Measurements from ENCODE around the gene ZSCAN4. TPM values are rescaled to one million over a fixed set of nuclear protein-coding genes. Genes with fewer than 3 reads are reported as not detected.

The ZSCAN4 gene
- total and polyA plus RNA-seq, 8 donors, result 0.05 to 1.5 (median 0.76) TPM; not detected in 5

DNA sequence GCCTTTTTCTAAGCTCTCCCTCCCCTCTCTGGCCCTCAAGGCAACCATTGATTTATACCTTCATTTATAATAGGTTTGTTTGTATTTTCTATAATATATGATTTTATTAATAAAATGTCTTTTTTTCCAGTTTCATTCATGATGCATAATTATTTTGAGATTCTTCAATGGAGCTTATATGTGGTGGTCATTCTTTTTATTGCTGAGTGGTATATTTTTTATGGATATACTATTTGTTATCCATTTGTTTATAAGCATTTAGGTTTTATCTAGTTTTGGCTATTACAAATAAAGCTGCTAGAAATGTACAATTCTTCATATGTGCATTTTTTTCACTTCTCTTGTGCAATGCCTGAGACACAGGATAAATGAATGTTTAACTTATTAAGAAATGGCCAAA lies 25.0 kb upstream of the ZSCAN4 start:
- Histone ChIP-seq H3K36me3 (peaks cover 38 to 56% (median 47%) of the 10 kb centered on the region in 4 donors), H3K9me3 (peaks cover 46 to 97% (median 72%) of the 10 kb centered on the region in 4 donors), H3K27me3 (no peaks in the 10 kb centered on the region), H3K4me3 (no peak overlapping the region), H3K27ac (no peak overlapping the region), H3K4me1 (no peaks in the 10 kb centered on the region)
- intact Hi-C loops (cut with DNase I; ENCODE audit: low total_unique reads), result no loop called here
- TF ChIP-seq POLR2AphosphoS5 (IDR thresholded peaks at IDR 0.05) (no peak), EP300 (IDR thresholded peaks at IDR 0.05) (no peak), POLR2A (IDR thresholded peaks at IDR 0.05) (no peak)
- TF ChIP-seq, protein P1, sequence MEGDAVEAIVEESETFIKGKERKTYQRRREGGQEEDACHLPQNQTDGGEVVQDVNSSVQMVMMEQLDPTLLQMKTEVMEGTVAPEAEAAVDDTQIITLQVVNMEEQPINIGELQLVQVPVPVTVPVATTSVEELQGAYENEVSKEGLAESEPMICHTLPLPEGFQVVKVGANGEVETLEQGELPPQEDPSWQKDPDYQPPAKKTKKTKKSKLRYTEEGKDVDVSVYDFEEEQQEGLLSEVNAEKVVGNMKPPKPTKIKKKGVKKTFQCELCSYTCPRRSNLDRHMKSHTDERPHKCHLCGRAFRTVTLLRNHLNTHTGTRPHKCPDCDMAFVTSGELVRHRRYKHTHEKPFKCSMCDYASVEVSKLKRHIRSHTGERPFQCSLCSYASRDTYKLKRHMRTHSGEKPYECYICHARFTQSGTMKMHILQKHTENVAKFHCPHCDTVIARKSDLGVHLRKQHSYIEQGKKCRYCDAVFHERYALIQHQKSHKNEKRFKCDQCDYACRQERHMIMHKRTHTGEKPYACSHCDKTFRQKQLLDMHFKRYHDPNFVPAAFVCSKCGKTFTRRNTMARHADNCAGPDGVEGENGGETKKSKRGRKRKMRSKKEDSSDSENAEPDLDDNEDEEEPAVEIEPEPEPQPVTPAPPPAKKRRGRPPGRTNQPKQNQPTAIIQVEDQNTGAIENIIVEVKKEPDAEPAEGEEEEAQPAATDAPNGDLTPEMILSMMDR (IDR thresholded peaks at IDR 0.05), result no peak
- no peak for DNase-seq

DNA sequence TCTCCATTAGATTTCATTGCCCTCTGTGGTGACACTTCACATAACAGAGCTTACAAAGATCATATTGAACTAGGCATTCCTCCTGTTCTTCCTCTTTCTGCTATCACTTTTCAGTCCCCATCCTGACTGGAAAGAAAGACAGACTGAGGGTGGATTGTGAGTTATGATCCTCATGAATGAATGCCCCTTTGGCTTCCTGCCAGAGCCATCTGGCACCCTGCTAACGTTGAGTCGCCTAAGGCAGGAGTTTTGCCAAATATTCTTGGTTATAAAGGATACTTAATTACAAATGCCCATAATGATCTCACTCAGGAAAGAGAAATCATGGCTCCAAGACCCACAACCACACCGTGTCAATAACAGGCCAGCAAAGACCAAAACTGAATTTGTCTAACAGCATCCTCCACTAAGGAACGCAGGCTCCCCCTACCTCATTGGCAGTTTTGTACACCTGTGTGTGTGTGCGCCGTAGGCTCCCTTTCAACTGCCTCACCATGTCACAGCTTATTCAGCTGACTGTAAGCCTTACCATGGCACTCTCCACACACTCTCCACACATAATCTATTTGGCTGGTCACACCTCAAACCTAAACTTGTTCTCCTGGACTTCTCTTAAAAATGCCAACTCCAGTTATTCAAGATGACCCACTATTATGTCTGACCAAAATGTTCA lies 20.3 kb upstream of the ZSCAN4 start:
- H3K9me3 ChIP-seq, result peaks cover 14 to 96% (median 53%) of the 10 kb centered on the region in 4 donors
- no peak for TF ChIP-seq POLR2A (IDR thresholded peaks at IDR 0.05)
- no peak for TF ChIP-seq POLR2AphosphoS5 (IDR thresholded peaks at IDR 0.05)
- TF ChIP-seq, protein P1 (IDR thresholded peaks at IDR 0.05), result no peak
- no peak for TF ChIP-seq EP300 (IDR thresholded peaks at IDR 0.05)
- H3K4me1 ChIP-seq, result no peaks in the 10 kb centered on the region
- no peak for DNase-seq
- no peak overlapping the region for H3K4me3 ChIP-seq
- intact Hi-C loops (cut with DNase I; ENCODE audit: low total_unique reads), result no loop called here
- H3K36me3 ChIP-seq, result peaks cover 0 to 9% (median 0%) of the 10 kb centered on the region in 4 donors
- H3K27ac ChIP-seq, result no peak overlapping the region
- H3K27me3 ChIP-seq, result no peaks in the 10 kb centered on the region
- 61 to 75% (median 68%) methylated on average over 6 of the region's 6 CpGs for WGBS, 5 donors

DNA sequence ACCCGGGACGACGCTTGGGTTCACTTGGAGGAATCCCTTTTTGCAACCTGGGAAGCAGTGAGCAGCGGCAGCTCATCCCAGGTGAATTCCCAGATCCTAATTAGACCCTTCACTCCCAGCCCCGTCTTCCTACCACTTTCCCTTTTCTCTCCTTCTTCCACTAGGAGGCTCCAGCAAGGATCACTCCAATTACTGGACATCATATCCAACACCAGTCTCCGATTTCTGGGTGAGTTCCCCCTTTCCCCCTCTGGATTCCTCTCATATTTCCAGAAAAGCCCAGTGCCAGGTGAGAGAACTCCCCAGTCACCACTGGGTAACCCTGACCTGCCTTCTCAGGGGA lies 17.1 kb upstream of the ZSCAN4 start:
- TF ChIP-seq, protein P1 (IDR thresholded peaks at IDR 0.05), result no peak
- TF ChIP-seq POLR2AphosphoS5 (IDR thresholded peaks at IDR 0.05), result no peak
- no peak for TF ChIP-seq EP300 (IDR thresholded peaks at IDR 0.05)
- no peak for TF ChIP-seq POLR2A (IDR thresholded peaks at IDR 0.05)
- Histone ChIP-seq H3K36me3 (no peaks in the 10 kb centered on the region), H3K27me3 (peaks cover 0 to 6% (median 0%) of the 10 kb centered on the region in 3 donors), H3K4me3 (peak overlapping the region in 1 of 4 donors; percentile 16), H3K9me3 (peaks cover 3 to 93% (median 54%) of the 10 kb centered on the region in 4 donors), H3K27ac (peak overlapping the region in 1 of 5 donors; percentile 36), H3K4me1 (no peaks in the 10 kb centered on the region)
- intact Hi-C loops (cut with DNase I; ENCODE audit: low total_unique reads), result no loop called here
- DNase-seq, result no peak
- 31 to 52% (median 51%) methylated on average over 6 of the region's 6 CpGs for WGBS, 5 donors

DNA sequence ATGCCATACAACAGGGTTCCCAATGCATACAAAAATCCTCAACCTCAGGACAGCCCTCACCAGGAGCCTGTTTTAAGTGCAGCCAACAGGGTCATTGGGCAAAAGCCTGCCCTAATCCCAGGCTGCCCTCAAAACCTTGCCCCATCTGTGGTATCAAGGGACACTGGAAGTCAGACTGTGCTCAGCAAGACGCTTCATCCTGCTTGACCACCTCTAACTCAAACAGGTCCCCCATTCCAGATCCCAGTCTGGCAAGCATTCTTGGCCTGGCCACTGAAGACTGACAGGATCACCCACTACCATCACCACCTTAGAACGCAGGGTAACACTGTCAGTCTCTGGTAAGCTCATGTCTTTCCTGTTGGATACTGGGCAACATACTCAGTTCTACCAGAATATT lies 15.0 kb upstream of the ZSCAN4 start:
- TF ChIP-seq EP300 (IDR thresholded peaks at IDR 0.05), result no peak
- no peak for TF ChIP-seq POLR2A (IDR thresholded peaks at IDR 0.05)
- TF ChIP-seq, protein P1 (IDR thresholded peaks at IDR 0.05), result no peak
- TF ChIP-seq POLR2AphosphoS5 (IDR thresholded peaks at IDR 0.05), result no peak
- Histone ChIP-seq H3K4me3 (no peak overlapping the region), H3K27me3 (peaks cover 0 to 6% (median 0%) of the 10 kb centered on the region in 3 donors), H3K27ac (no peak overlapping the region), H3K36me3 (no peaks in the 10 kb centered on the region), H3K9me3 (peaks cover 3 to 77% (median 46%) of the 10 kb centered on the region in 4 donors), H3K4me1 (no peaks in the 10 kb centered on the region)
- no peak for DNase-seq
- intact Hi-C loops (cut with DNase I; ENCODE audit: low total_unique reads), result no loop called here
- 78 to 100% (median 86%) methylated on average over 1 to 2 of the region's 2 CpGs for WGBS, 5 donors

Data from stomach (tissue), 9 donors.